Measurements from ENCODE around the gene MED23.

- no peak for TF ChIP-seq STAG1 (CRISPR knock-in tag; IDR thresholded peaks at IDR 0.05; ENCODE audit: borderline replicate concordance)
- TF ChIP-seq CTCF (IDR thresholded peaks at IDR 0.05 in 2 of 3, conservative IDR thresholded peaks at IDR 0.05 in 1 of 3; ENCODE audit: insufficient read depth in 2 of 3, low read depth in 1 of 3, low read length in 3 of 3), result no peak
- no peak for TF ChIP-seq SMARCE1 (IDR thresholded peaks at IDR 0.05)
- no peak for TF ChIP-seq SIN3A (IDR thresholded peaks at IDR 0.05; ENCODE audit: borderline replicate concordance in 2 of 2, control insufficient read depth in 1 of 2, low read depth in 2 of 2, low read length in 2 of 2)
Measured at GRCh38 chr6:131548441-131548840, 79.6 kb downstream of the MED23 start.
